NCI-H128 (cell line): ENCODE data around the gene L2HGDH.
"Not testable (repeated sequence)": the region's sequence is repeated elsewhere in the genome, so short reads cannot be mapped to it uniquely, and the experiment has no call there.

Source experiments
- DNase-seq: peaks from one replicate; lab custom pipeline; 2025; ENCODE audit not compliant: unreplicated experiment; lab: John Stamatoyannopoulos, UW

Gene L2HGDH

GRCh38 chr14:50340045-50340444 lies 28.0 kb upstream of the L2HGDH start:
- no peak for DNase-seq

GRCh38 chr14:50339178-50339804 lies 27.3 kb upstream of the L2HGDH start:
- DNase-seq: no peak

- DNase-seq: no peak
Measured at GRCh38 chr14:50338587-50338986, 26.6 kb upstream of the L2HGDH start.

GRCh38 chr14:50335989-50336824 lies 24.2 kb upstream of the L2HGDH start:
- DNase-seq: no peak

GRCh38 chr14:50335389-50335788 lies 23.4 kb upstream of the L2HGDH start:
- DNase-seq: no peak

- no peak for DNase-seq
Measured at GRCh38 chr14:50334211-50334610, 22.2 kb upstream of the L2HGDH start.

GRCh38 chr14:50333014-50333509 lies 21.0 kb upstream of the L2HGDH start:
- no peak for DNase-seq

- no peak for DNase-seq
Measured at GRCh38 chr14:50331596-50331995, 19.6 kb upstream of the L2HGDH start.

- DNase-seq: peak; percentile 28
Measured at GRCh38 chr14:50321009-50321660, 9.1 kb upstream of the L2HGDH start.

GRCh38 chr14:50320283-50320682 lies 8.3 kb upstream of the L2HGDH start:
- no peak for DNase-seq

- no peak for DNase-seq
Measured at GRCh38 chr14:50319721-50320120, 7.7 kb upstream of the L2HGDH start.

GRCh38 chr14:50319293-50319692 lies 7.3 kb upstream of the L2HGDH start:
- no peak for DNase-seq

GRCh38 chr14:50318031-50318626 lies 6.1 kb upstream of the L2HGDH start:
- peak; percentile 18 for DNase-seq

- DNase-seq: not testable (repeated sequence)
Measured at GRCh38 chr14:50314098-50314497, 2.1 kb upstream of the L2HGDH start.

- DNase-seq: no peak
Measured at GRCh38 chr14:50312734-50313054, 665 bp upstream of the L2HGDH start.

- DNase-seq: no peak
Measured at GRCh38 chr14:50311337-50311971, 575 bp downstream of the L2HGDH start.

GRCh38 chr14:50310445-50310844 lies 1.6 kb downstream of the L2HGDH start:
- no peak for DNase-seq

- no peak for DNase-seq
Measured at GRCh38 chr14:50308363-50308915, 3.6 kb downstream of the L2HGDH start.

GRCh38 chr14:50303744-50304471 lies 8.1 kb downstream of the L2HGDH start:
- no peak for DNase-seq

GRCh38 chr14:50301914-50302313 lies 10.1 kb downstream of the L2HGDH start:
- no peak for DNase-seq
